ENCODE results near the gene IGSF21.

Gene IGSF21

DNA sequence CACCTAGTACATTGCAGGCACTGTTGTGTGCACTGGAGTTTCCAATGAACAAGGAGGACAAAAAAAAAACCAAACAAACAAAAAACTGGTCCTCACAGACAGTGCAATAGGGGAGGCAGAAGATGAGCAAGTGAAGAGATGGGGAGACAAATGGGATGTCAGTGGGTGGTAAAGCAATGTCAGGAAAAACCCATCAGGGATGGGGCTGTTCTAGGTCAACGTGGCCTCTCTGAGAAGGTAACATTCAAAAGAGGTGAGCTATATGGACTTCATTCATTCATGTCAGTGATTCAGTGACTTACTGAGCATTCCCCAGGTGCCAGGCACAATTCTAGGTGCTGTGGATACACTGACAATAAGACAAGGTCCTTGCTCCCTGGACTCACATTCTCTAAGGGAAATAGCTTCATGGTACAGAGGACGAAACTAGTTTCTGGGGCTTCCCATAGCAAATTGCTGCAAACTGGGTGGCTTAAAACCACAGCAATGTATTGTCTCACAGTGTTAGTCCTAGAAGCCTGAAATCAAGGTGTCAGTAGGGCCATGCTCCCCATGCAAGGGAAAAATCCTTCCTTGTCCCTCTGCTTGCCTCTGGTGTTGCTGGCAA is 232.7 kb downstream of the IGSF21 start:
- ATAC-seq = no peak
- TF ChIP-seq ZFP3 (CRISPR knock-in tag; IDR thresholded peaks at IDR 0.05) (no peak), ZNF8 (CRISPR knock-in tag; IDR thresholded peaks at IDR 0.05) (no peak), ISL1 (CRISPR knock-in tag; IDR thresholded peaks at IDR 0.05) (no peak), BACH2 (CRISPR knock-in tag; IDR thresholded peaks at IDR 0.05; ENCODE audit: borderline replicate concordance) (no peak), ARNTL (CRISPR knock-in tag; IDR thresholded peaks at IDR 0.05; ENCODE audit: borderline replicate concordance, low read depth) (no peak), OSR1 (CRISPR knock-in tag; IDR thresholded peaks at IDR 0.05) (no peak), ZNF565 (CRISPR knock-in tag; conservative IDR thresholded peaks at IDR 0.05; ENCODE audit: low read depth) (no peak), GLIS3 (CRISPR knock-in tag; IDR thresholded peaks at IDR 0.05) (no peak), POU6F1 (CRISPR knock-in tag; IDR thresholded peaks at IDR 0.05; ENCODE audit: borderline replicate concordance, low read depth) (no peak), ZC3H10 (CRISPR knock-in tag; IDR thresholded peaks at IDR 0.05) (no peak), RARB (CRISPR knock-in tag; IDR thresholded peaks at IDR 0.05) (no peak), CSDC2 (CRISPR knock-in tag; IDR thresholded peaks at IDR 0.05) (no peak), ESRRG (CRISPR knock-in tag; IDR thresholded peaks at IDR 0.05) (no peak), ZFP30 (CRISPR knock-in tag; IDR thresholded peaks at IDR 0.05) (no peak)
- TF ChIP-seq, protein P1, sequence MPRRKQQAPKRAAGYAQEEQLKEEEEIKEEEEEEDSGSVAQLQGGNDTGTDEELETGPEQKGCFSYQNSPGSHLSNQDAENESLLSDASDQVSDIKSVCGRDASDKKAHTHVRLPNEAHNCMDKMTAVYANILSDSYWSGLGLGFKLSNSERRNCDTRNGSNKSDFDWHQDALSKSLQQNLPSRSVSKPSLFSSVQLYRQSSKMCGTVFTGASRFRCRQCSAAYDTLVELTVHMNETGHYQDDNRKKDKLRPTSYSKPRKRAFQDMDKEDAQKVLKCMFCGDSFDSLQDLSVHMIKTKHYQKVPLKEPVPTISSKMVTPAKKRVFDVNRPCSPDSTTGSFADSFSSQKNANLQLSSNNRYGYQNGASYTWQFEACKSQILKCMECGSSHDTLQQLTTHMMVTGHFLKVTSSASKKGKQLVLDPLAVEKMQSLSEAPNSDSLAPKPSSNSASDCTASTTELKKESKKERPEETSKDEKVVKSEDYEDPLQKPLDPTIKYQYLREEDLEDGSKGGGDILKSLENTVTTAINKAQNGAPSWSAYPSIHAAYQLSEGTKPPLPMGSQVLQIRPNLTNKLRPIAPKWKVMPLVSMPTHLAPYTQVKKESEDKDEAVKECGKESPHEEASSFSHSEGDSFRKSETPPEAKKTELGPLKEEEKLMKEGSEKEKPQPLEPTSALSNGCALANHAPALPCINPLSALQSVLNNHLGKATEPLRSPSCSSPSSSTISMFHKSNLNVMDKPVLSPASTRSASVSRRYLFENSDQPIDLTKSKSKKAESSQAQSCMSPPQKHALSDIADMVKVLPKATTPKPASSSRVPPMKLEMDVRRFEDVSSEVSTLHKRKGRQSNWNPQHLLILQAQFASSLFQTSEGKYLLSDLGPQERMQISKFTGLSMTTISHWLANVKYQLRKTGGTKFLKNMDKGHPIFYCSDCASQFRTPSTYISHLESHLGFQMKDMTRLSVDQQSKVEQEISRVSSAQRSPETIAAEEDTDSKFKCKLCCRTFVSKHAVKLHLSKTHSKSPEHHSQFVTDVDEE (CRISPR knock-in tag; IDR thresholded peaks at IDR 0.05) = no peak
- TF ChIP-seq, protein P2, sequence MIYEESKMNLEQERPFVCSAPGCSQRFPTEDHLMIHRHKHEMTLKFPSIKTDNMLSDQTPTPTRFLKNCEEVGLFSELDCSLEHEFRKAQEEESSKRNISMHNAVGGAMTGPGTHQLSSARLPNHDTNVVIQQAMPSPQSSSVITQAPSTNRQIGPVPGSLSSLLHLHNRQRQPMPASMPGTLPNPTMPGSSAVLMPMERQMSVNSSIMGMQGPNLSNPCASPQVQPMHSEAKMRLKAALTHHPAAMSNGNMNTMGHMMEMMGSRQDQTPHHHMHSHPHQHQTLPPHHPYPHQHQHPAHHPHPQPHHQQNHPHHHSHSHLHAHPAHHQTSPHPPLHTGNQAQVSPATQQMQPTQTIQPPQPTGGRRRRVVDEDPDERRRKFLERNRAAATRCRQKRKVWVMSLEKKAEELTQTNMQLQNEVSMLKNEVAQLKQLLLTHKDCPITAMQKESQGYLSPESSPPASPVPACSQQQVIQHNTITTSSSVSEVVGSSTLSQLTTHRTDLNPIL (CRISPR knock-in tag; IDR thresholded peaks at IDR 0.05; ENCODE audit: low read depth) = no peak
- TF ChIP-seq, protein P3, sequence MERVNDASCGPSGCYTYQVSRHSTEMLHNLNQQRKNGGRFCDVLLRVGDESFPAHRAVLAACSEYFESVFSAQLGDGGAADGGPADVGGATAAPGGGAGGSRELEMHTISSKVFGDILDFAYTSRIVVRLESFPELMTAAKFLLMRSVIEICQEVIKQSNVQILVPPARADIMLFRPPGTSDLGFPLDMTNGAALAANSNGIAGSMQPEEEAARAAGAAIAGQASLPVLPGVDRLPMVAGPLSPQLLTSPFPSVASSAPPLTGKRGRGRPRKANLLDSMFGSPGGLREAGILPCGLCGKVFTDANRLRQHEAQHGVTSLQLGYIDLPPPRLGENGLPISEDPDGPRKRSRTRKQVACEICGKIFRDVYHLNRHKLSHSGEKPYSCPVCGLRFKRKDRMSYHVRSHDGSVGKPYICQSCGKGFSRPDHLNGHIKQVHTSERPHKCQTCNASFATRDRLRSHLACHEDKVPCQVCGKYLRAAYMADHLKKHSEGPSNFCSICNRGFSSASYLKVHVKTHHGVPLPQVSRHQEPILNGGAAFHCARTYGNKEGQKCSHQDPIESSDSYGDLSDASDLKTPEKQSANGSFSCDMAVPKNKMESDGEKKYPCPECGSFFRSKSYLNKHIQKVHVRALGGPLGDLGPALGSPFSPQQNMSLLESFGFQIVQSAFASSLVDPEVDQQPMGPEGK (CRISPR knock-in tag; IDR thresholded peaks at IDR 0.05; ENCODE audit: borderline replicate concordance) = no peak
- TF ChIP-seq, protein P4, sequence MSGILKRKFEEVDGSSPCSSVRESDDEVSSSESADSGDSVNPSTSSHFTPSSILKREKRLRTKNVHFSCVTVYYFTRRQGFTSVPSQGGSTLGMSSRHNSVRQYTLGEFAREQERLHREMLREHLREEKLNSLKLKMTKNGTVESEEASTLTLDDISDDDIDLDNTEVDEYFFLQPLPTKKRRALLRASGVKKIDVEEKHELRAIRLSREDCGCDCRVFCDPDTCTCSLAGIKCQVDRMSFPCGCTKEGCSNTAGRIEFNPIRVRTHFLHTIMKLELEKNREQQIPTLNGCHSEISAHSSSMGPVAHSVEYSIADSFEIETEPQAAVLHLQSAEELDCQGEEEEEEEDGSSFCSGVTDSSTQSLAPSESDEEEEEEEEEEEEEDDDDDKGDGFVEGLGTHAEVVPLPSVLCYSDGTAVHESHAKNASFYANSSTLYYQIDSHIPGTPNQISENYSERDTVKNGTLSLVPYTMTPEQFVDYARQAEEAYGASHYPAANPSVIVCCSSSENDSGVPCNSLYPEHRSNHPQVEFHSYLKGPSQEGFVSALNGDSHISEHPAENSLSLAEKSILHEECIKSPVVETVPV (CRISPR knock-in tag; IDR thresholded peaks at IDR 0.05) = no peak

DNA sequence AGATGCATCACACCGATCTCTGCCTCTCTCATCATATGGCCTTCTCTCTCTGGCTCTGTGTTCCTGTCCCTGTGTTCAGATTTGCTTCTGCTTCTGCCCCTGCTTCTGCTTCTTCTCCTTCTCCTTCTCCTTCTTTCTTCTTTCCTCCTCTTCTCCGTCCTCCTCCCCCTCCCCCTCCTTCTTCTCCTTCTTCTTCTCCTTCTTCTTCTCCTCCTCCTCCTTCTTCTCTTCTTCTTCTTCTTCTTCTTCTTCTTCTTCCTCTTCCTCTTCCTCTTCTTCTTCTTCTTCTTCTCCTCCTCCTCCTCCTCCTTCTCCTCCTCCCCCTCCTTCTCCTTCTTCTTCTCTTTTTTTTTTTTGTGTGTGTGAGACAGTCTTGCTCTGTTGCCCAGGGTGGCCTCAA is 233.2 kb downstream of the IGSF21 start:
- TF ChIP-seq ARNTL (CRISPR knock-in tag; IDR thresholded peaks at IDR 0.05; ENCODE audit: borderline replicate concordance, low read depth) = no peak
- TF ChIP-seq BACH2 (CRISPR knock-in tag; IDR thresholded peaks at IDR 0.05; ENCODE audit: borderline replicate concordance) = no peak
- no peak for TF ChIP-seq ESRRG (CRISPR knock-in tag; IDR thresholded peaks at IDR 0.05)
- no peak for TF ChIP-seq ZFP30 (CRISPR knock-in tag; IDR thresholded peaks at IDR 0.05)
- no peak for TF ChIP-seq SNAI2 (CRISPR knock-in tag; IDR thresholded peaks at IDR 0.05)
- TF ChIP-seq POU6F1 (CRISPR knock-in tag; IDR thresholded peaks at IDR 0.05; ENCODE audit: borderline replicate concordance, low read depth) = no peak
- TF ChIP-seq, protein P1 (CRISPR knock-in tag; IDR thresholded peaks at IDR 0.05) = no peak
- TF ChIP-seq ZNF70 (CRISPR knock-in tag; IDR thresholded peaks at IDR 0.05) = no peak
- no peak for TF ChIP-seq CSDC2 (CRISPR knock-in tag; IDR thresholded peaks at IDR 0.05)
- TF ChIP-seq GLIS3 (CRISPR knock-in tag; IDR thresholded peaks at IDR 0.05) = no peak
- TF ChIP-seq PPARA (CRISPR knock-in tag; IDR thresholded peaks at IDR 0.05; ENCODE audit: borderline replicate concordance) = no peak
- no peak for TF ChIP-seq OSR1 (CRISPR knock-in tag; IDR thresholded peaks at IDR 0.05)
- no peak for ATAC-seq

Data from SK-N-SH treated with all-trans-retinoic acid at 6 μM for 48 hours (cell line).